ENCODE measurements around the gene TSFM.

GRCh38 chr12:57823908-57824640, 41.5 kb downstream of the TSFM start:
- TF ChIP-seq EZH2 (optimal IDR thresholded peaks at IDR 0.05; ENCODE audit: low read depth, low read length): no peak
- TF ChIP-seq CTCF (IDR thresholded peaks at IDR 0.05; ENCODE audit: low read length): no peak
- no peak for TF ChIP-seq EZH2phosphoT487 (IDR thresholded peaks at IDR 0.05; ENCODE audit: low read length)

Data from MM.1S (cell line).